Epithelial cell of esophagus (primary cell): ENCODE results near the gene CYP1A1.

Experiments
- DNase-seq: peaks from one replicate; pipeline ENCODE4 v3.0.0; 2010; ENCODE audit warnings: low read depth
- H3K4me3 ChIP-seq: 2 replicates; pipeline ENCODE4 v1.5.1; 2011; ENCODE audit warnings: mild to moderate bottlenecking, low read length, control low read depth
- CTCF ChIP-seq: IDR thresholded peaks from 2 replicates; pipeline ENCODE4 v1.5.1; 2011; ENCODE audit warnings: low read depth, mild to moderate bottlenecking, low read length, control low read depth, inconsistent platforms; ENCODE audit not compliant: insufficient read depth; ENCODE audit errors: missing control alignments

CYP1A1 gene

GRCh38 chr15:74725225-74725774, at the start of gene CYP1A1:
Gene CYP1A1 (minus strand): TSS chr15:74725528. CDS start chr15:74723097, 2,431 bp downstream.
- peak; percentile 49 for DNase-seq
- no peak for TF ChIP-seq CTCF
- H3K4me3 ChIP-seq: peak within 1 kb of the TSS; percentile 49

GRCh38 chr15:74773731-74774252, 48.5 kb upstream of the CYP1A1 start:
- TF ChIP-seq CTCF: no peak

GRCh38 chr15:74773329-74773728, 48.0 kb upstream of the CYP1A1 start:
- no peak for DNase-seq
- no peak for TF ChIP-seq CTCF
- no peak overlapping the region for H3K4me3 ChIP-seq

More at GRCh38 chr15:74773731-74774252, 48.5 kb upstream of the CYP1A1 start:
- DNase-seq: peak; percentile 77
- H3K4me3 ChIP-seq: no peak overlapping the region

- no peak for DNase-seq
- TF ChIP-seq CTCF: no peak
- no peak overlapping the region for H3K4me3 ChIP-seq
These were observed 45.0 kb upstream of the CYP1A1 start for GRCh38 chr15:74770211-74770903.

- no peak for TF ChIP-seq CTCF
- no peak for DNase-seq
These were observed 44.2 kb upstream of the CYP1A1 start for GRCh38 chr15:74769463-74770025.

GRCh38 chr15:74768771-74769342, 43.5 kb upstream of the CYP1A1 start:
- peak; percentile 78 for TF ChIP-seq CTCF
- DNase-seq: peak; percentile 58
- no peak overlapping the region for H3K4me3 ChIP-seq

More at GRCh38 chr15:74769463-74770025, 44.2 kb upstream of the CYP1A1 start:
- H3K4me3 ChIP-seq: no peak overlapping the region
